ENCODE data around the gene STAC2.
"Not testable (repeated sequence)": the region's sequence is repeated elsewhere in the genome, so short reads cannot be mapped to it uniquely, and the experiment has no call there.

The STAC2 gene

DNA sequence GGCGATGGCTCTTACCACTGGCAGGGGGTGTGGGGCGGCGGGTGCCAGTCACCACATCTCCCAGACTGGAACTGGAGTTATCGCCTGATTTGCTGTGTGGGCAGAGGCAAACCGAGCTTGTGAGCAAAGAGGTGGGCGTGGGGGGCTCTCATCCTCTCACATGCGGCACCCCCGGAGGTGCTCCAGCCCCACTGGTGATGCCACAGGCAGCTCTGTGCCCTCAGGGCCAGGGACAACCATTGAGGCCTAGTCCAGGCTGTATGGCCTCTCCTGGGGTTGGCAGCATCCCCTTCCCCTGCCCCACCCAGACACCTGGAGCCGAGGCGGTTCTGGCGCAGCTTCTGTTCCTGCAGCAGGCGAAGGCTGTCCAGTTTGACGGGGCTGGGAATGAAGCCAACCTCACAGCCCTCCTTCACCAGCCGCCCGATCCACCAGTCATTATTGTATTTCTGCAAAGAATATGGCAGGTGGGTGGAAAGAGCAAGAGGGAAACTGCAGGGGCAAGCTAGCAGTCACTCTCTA lies 39.2 kb downstream of the STAC2 start:
- DNase-seq (ENCODE audit: low spot score): no peak

GRCh38 chr17:39183720-39184119 lies 42.0 kb downstream of the STAC2 start:
- no peak for DNase-seq (ENCODE audit: low spot score)

- DNase-seq (ENCODE audit: low spot score): no peak
Measured at GRCh38 chr17:39183045-39183444, 42.7 kb downstream of the STAC2 start.

GRCh38 chr17:39181303-39181702 lies 44.4 kb downstream of the STAC2 start:
- no peak for DNase-seq (ENCODE audit: low spot score)

DNA sequence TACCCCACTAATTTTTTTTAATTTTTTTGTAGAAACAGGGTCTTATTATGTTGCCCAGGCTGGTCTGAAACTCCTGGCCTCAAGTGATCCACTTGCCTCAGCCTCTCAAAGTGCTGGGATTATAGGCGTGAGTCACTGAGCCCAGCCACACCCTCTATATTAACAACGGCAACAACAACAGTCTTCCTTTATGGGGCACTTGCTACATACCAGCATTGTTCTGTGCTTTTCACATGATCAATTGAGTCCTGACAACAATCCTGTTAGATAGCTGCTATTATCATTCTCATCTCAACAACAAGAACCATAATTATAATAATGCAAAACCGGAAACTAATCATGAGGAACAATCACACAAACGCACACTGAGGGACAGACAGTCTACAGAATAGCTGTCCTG lies 47.2 kb downstream of the STAC2 start:
- peak; percentile 73 for DNase-seq (ENCODE audit: low spot score)

- DNase-seq (ENCODE audit: low spot score): no peak
Measured at GRCh38 chr17:39177256-39177655, 48.5 kb downstream of the STAC2 start.

- DNase-seq (ENCODE audit: low spot score): no peak
Measured at GRCh38 chr17:39175695-39176093, 50.1 kb downstream of the STAC2 start.

DNA sequence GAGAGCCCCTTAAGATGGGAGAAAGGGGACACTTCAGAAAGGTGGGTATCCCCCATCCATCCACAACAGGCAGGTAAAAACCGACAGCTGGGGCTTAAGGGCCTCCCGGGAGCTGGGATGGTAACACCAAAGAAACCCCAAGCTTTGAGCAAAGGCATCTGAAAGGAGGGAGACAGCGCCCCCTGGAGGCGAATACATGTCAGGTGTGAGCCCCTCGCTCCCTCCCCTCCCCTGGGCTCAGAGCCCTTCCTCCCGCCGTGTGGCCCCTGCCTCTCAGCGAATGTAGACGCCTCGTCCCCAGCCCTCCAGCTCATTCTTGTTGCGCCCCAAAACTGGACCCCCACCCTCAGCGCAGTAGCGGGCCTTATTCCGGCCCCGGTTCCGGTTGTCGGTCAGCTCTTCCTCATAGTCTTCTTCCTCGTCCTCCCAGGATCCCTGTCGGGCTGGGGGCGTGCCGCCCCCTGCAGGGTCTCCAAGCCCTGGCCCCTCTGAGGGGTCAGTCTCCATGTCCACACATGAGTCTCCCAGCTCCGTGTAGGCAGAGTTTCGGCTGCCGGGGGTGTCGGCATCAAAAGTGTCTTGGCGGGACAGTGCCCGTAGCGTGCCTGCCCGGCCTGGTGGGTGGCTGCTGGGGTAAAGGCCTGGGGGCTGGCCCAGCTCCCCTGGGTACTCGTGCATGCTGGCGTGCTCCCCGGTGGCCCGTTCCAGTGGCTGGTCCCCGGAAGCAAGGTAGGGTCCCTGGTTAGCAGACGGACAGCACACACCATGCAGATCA lies 50.6 kb downstream of the STAC2 start:
- DNase-seq (ENCODE audit: low spot score): no peak

DNA sequence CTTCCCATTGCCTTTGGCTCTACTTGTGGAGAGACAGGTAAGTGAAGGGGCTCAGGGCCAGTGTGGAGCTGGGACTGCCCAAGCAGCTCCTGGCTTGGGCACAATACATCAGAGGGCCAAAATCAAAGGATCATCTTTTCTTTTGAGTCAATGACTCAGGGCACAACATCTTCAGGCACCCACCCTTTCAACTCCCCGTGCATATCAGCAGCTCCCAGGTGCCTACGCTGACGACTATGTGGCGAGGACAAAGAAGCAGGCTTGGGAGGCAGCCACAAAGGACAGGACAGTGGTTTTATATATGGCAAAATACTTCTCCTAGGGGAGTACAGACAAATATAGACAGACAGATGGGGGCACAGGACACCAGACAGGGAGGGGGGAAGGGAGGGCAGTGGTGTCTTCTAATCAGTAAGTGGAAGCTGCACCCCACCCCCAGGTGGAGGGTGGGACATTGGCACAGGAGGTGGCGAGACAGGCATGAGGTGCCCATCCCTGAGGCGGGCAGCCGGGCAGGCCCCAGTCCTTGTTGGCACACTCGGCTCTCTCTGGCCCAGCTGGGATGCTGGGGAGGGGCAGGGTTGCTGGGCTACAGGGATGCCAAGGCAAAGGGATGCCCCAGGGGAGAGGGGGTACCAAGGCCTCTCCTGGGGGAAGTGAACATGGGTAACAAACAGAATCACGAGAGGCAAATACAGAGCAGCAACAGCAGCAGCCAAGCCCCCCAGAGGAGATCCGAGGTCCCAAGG lies 52.0 kb downstream of the STAC2 start:
- no peak for DNase-seq (ENCODE audit: low spot score)

DNA sequence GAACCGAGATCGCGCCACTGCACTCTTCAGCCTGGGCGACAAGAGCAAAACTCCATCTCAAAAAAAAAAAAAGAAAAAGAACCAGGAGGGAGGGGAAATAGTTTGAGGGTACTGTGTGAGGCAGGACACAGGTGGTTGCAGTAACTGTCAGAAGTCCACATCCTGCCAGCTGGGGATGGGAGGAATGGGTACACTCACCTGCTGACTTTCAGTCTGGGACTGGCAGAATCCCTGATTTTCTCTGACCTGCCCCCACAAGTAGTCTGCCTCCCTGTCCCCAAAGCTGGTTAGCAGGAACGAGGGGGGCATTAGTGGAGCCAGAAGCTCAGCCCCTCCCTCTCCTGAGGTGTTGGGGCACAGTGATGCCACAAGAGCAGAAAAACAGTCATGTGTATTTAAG lies 52.7 kb downstream of the STAC2 start:
- DNase-seq (ENCODE audit: low spot score): no peak

DNA sequence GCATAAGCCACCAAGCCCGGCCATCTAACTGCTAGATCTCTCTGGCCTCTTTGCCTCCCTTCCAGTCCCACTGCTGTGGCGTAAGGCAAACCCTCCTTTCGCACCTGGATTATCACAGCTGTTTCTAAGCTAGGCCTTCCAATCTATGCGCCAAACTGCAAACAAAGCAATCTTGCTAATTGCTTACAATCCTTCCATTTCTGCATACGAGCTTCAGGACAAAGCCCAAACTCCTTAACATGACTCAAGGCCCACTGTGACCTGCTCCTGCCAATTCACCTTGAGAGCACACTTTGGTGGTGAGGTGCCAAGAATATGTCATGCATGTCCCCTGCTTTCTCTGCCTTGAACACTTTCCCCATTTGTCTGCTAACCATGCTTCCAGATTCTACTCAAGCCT lies 53.8 kb downstream of the STAC2 start:
- no peak for DNase-seq (ENCODE audit: low spot score)

- no peak for DNase-seq (ENCODE audit: low spot score)
Measured at GRCh38 chr17:39170558-39170957, 55.2 kb downstream of the STAC2 start.

DNA sequence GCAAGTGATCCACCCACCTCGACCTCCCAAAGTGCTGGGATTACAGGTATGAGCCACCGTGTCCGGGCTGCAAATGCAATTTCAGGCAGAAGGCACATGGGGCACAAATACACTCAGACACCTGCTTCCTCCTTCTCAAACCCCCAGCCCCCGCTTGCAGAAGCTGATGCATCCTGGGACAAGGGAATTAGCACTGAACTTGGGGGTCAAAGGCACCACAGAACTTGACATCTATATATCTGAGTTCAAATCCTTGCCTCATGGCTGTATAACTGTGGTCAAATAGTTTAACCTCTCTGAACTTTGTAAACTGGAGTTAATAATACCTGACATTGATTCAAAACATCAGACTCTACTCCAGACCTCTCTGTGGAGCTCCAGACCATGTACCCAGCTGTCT lies 55.6 kb downstream of the STAC2 start:
- no peak for DNase-seq (ENCODE audit: low spot score)

DNA sequence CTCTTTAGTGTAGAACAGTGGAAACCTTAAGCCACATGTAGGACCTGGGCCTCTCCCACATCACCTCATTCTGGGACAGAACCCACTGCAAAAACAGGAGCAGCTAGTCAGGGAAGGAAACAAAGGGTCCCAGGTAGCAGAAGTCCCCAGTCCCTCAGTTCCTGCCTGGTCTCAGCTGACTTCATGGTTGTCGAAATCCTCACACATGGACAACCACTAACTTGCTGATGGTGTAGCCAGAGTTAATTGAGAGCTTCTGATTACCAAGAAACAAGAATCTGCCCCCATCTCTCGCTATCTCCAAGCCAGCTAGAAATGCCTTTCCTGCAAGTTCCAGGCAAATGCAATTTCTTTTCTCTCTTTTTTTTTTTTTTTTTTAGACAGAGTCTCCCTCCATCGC lies 56.2 kb downstream of the STAC2 start:
- no peak for DNase-seq (ENCODE audit: low spot score)

- no peak for DNase-seq (ENCODE audit: low spot score)
Measured at GRCh38 chr17:39169101-39169500, 56.6 kb downstream of the STAC2 start.

- not testable (repeated sequence) for DNase-seq (ENCODE audit: low spot score)
Measured at GRCh38 chr17:39168503-39168902, 57.2 kb downstream of the STAC2 start.

DNA sequence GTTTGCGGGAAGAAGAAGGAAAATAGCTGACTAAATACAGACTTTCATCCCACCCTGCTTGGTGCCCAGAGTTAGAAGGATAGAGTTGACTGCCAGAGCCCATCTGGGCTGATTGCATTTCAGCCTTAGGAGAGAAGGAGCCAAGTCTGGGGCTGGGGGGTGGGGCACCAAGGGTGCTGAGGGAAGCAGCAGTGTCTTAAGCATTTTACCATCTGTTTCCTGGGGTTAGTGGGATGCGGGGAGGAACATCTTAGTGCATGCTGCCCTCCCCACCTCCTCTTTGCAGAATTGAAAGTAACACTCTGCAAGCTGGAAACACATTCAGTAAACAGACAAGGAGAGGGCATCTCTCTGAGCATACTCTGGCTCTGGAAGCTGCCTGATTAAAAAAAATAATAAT lies 58.3 kb downstream of the STAC2 start:
- DNase-seq (ENCODE audit: low spot score): no peak

- DNase-seq (ENCODE audit: low spot score): no peak
Measured at GRCh38 chr17:39166437-39167335, 59.1 kb downstream of the STAC2 start.

GRCh38 chr17:39165841-39166349 lies 59.9 kb downstream of the STAC2 start, which contains the start of gene ARL5C:
Gene ARL5C, minus strand, starts transcription at chr17:39166161. Its CDS starts 401 bp downstream, at chr17:39165760.
- no peak for DNase-seq (ENCODE audit: low spot score)

DNA sequence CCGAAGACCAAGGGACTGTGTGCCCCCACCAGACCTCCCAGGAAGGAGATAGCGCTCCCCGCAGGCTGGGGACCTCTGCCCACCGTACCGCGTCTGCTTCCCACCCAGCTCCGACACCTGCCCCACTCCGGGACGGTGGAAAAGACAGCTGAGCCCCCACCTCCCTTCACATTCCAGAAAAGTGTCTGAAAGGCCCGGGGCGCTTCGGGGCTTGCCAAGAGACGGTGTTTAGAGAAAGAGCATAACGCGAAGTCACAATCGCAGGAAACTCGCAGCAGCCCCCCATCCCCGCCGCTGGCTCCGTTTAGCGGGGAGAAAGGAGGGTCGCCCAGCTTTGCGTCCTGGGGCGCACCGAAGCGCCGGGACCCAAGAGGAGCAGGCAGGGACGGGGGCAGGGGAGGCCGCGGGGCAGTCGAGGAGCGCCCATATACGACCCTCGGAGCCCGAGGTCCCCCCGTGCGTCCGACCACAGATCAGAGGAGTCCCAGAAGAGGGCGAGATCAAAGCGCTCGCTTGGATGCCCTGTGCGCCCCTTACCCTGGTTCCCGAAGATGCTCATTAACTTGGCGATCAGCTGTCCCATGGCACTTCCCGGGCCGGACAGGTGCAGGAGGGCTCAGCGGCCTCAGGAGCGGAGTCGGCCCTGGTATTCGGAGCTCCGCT lies 60.4 kb downstream of the STAC2 start:
- DNase-seq (ENCODE audit: low spot score): no peak

DNA sequence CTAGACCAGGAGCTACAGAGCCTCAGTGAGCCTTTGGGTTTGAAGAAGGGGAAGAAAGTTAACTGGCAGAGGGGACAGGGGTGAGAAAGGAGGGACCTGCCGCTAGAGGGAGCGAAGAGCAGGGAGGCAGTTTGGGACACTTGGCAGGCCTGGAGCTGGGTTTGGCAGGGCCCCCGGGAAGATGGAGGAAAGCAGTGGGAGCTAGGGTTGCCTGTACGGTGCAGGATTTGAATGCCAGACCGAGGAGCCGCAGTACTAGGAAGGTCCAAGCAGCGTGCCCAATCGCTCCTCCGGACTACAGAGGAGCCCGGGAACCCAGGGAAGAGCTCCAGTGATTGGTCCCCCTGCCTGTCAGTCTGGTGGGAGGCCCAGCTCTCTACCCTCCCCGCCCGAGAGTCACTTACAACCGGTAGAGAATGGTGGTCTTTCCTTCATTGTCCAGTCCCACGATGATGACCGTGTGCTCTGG lies 61.0 kb downstream of the STAC2 start:
- DNase-seq (ENCODE audit: low spot score): peak; percentile 75
